ENCODE data around the gene ATN1.

The ATN1 gene

DNA sequence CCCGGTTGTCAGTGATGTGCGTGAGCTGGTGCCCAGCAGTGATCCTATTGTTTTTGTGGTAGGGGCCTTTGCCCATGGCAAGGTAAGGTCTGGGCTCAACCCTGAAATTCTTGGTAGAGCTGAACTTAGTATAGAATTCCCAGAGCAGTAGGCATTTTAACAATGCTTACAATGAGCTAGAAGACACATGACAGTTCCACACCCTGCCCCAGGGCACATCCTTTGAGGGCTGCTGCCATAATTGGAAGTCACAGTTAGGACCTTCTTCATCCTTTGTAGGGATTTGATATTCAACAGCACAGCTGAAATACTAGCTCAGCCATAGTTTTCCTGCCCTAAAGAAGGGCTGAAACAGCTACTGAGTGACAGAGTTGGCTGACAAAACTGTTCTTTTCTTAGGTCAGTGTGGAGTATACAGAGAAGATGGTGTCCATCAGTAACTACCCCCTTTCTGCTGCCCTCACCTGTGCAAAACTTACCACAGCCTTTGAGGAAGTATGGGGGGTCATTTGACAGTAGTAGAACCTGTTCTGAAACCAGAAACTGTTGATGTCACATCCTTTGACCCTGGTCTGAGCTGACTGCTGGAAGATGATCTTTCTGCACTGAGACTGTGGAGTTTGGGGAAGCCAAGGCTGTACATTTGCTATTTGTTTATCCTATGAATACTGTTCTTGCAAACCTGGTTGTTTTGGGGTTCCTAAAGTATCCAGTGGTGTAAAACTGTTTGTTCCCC, 47.7 kb downstream of the ATN1 start:
- no peak for DNase-seq (ENCODE audit: low spot score)

DNA sequence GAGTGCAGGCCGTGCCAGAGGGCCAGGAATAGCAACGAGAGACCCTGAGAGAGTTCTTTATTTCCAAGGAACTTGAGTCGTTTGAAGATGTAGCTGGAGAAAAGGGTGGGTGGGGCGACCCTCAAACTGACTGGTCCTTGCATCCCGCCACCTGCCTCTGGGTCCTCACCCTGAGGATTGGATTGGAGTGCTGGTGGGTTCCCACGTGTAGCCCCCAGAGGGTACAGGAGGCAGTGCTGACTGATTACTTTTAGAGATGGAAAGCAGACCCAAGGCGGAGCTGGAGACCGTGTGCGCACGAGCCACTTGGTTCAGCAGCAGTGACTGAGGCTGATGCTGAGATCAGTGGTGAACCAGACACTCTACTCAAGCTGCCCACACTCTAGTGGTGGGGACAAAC, 49.9 kb downstream of the ATN1 start:
- no peak for DNase-seq (ENCODE audit: low spot score)

DNA sequence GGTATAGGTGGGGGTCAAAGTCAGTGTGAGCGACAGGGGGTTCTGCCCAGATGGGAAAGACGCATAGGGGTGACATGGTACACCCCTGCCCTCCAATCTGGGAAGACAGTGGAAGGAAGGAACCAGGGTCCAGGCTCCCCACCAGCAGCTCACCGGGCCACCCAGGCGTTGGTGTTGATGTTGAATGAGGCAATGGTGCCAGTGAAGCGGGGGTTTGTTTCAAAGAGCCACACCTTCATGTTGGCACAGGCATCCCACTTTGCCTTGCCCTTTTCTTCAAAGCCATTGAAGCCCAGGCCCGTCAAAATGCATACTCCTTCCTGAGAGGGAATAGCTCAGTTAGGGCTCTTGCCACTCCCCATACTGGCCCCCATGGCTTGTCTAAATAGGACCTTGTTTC, 50.4 kb downstream of the ATN1 start:
- no peak for DNase-seq (ENCODE audit: low spot score)

DNA sequence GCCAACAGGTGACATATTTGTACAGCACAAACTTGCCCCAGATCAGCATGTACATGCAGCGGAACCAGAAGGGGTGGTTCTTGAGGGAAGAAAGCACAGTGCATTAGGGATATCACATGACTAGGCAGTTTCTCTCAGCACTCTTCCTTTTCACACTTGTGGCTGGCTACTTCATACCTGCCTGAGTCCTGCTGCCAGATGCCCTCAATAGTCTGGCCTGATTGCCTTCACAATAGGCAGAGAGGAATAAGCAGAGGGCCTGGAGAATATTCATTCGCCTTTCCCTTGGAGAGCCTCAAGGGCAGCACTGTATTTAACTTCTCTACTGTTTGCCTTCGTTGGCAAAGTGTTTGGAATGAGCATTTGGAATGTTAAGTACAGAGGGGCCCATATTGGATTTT, 50.9 kb downstream of the ATN1 start:
- DNase-seq (ENCODE audit: low spot score), result no peak

- DNase-seq (ENCODE audit: low spot score), result no peak
Measured at GRCh38 chr12:6979021-6979420, 51.3 kb downstream of the ATN1 start.

DNA sequence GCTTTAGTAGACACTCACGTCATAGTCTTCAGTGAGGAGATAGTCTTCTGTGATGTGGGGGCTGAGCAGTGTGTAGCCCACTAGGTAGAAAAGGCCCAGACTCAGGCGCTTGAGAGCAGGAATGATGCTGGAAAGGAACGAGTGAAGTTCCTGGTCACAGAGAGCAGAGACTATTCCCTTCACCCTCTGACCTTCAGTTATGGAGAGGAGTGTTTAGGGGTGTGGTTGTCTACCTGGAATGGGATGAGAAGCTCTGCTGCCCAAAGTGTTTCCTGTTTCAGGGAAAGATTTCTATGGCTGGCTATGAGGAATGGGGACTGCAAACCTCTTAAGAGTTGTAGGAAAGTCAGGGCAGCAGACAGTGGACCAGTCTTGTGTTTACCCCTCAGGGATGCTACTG, 51.7 kb downstream of the ATN1 start:
- no peak for DNase-seq (ENCODE audit: low spot score)

DNA sequence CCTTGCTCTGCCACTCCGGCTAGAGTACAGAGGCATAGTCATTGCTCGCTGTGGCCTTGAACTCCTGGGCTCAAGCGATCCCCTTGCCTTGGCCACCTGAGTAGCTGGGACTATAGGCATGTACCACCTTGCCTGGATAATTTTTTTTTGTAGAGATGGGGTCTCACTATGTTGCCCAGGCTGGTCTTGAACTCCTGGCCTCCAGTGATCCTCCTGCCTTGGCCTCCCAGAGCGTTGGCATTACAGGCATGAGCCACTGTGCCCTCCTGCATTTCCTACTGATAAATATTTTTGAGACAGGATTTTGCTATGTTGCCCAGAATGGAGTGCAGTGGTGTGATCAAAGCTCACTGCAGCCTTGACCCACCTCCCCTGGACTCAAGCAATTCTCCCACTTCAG, 52.3 kb downstream of the ATN1 start:
- DNase-seq (ENCODE audit: low spot score), result no peak

DNA sequence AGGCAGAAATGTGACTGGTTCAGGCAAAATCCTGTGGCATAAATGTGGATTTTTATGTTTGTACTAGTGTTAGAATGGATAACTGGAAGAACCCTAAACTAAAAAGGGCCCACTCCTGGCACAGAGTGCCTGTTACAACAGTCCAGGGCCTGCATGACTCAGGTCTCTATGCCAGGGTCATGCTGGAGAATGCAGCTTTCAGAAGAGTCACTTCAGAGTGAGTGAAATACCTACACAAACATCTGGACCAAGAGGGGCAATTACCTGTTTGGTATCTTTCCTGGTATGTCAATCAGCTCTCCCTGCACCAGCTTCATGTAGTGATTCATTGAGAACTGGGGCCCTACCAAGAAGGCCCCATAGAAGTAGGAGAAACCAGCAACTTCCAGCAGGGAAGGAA, 53.0 kb downstream of the ATN1 start:
- no peak for DNase-seq (ENCODE audit: low spot score)

DNA sequence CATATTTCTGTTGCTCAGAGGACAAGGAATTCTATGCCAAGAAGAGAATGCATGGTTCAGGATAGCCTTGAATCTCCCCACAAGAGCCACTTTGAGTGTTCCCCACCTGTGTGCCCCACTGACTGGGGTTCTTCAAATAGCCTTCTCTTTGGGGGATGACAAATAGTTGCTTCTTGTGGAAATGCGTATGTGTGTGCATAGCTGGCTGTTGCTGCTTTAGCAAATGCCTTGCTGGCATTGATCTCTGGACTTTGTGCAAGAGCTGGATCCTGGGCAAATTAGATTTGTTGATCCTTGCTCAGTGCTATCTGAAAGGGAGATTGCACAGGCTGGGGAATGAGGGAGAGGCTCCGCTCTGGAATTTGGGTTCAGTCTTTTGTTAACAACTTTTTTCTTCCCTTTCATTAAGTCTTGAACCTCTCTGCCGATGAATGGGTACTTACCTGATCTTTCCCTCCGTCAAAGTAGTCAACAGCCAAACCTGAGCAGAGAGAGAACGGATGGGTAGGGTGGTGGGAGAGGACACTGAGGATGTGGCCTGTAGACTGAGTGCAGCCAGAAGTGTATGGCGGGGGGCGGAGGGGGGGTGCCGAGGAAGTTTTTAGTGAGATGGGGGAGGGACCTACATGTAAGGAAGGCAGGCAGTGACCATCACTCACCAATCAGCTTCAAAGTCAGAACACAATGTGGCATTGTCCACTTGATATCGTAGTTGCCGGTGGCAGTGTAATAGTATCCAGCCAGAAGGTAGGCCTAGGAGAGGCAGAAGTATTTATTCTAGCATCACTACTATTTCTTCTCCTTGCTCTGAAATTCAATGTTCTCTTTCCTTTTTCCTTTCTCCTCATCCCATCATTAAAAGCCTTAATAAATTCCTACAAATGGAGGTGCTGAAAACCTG, 53.6 kb downstream of the ATN1 start:
- DNase-seq (ENCODE audit: low spot score), result no peak

DNA sequence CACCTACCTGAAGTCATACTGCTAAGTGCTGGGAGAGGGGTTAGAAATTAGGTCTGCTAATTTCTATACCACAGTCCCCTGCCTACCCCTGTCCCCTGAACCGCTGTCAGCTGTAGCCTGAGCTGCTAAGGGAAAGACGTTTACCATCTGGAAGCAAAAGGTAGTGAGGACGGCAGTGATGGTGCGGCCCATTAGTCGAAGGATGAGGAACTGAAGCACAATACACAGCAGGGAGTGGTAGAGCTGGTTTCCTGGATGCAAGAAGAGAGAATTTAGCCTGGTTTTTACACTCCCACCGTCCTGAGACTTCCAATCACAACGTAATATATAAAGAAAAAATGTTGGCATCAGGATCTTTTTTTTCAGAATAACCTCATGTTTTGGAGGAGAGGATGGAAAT, 54.8 kb downstream of the ATN1 start:
- no peak for DNase-seq (ENCODE audit: low spot score)

- no peak for DNase-seq (ENCODE audit: low spot score)
Measured at GRCh38 chr12:6987956-6988553, 60.3 kb downstream of the ATN1 start.

Data from activated CD4-positive, alpha-beta T cell treated with anti-CD3 and anti-CD28 coated beads, Interleukin-2, Interleukin-4, amounts not matched to agents 100 ng/mL and 50 ng/mL, durations not matched to agents 16 hours and 8 hours (primary cell).